ENCODE data around the gene NLRC5. TPM values are rescaled to one million over a fixed set of nuclear protein-coding genes. Genes with fewer than 3 reads are reported as not detected.

The NLRC5 gene
- total RNA-seq, 4 donors from 2014 or later = 14.9 to 77.0 (median 23.9) TPM

- H3K4me1 ChIP-seq = no peaks in the 10 kb centered on the region
- H3K36me3 ChIP-seq = no peaks in the 10 kb centered on the region
- no peak for TF ChIP-seq CTCF (IDR thresholded peaks at IDR 0.05)
- TF ChIP-seq POLR2A (IDR thresholded peaks at IDR 0.05) = no peak
- H3K27me3 ChIP-seq = no peaks in the 10 kb centered on the region
- no peaks in the 10 kb centered on the region for H3K9me3 ChIP-seq
- intact Hi-C loops (cut with DNase I; ENCODE audit: low total_unique reads) = no loop called here
- no peak overlapping the region for H3K4me3 ChIP-seq
- H3K27ac ChIP-seq = no peak overlapping the region
- no peak for DNase-seq
Measured at GRCh38 chr16:57021757-57022156, 32.4 kb downstream of the NLRC5 start.

GRCh38 chr16:57022445-57022844, 33.1 kb downstream of the NLRC5 start:
- no peaks in the 10 kb centered on the region for H3K36me3 ChIP-seq
- TF ChIP-seq CTCF (IDR thresholded peaks at IDR 0.05) (no peak), POLR2A (IDR thresholded peaks at IDR 0.05) (no peak)
- no peaks in the 10 kb centered on the region for H3K4me1 ChIP-seq
- H3K27ac ChIP-seq = no peak overlapping the region
- H3K9me3 ChIP-seq = no peaks in the 10 kb centered on the region
- intact Hi-C loops (cut with DNase I; ENCODE audit: low total_unique reads) = no loop called here
- no peak for DNase-seq
- no peak overlapping the region for H3K4me3 ChIP-seq
- H3K27me3 ChIP-seq = no peaks in the 10 kb centered on the region

- DNase-seq = no peak
- TF ChIP-seq POLR2A (IDR thresholded peaks at IDR 0.05) = no peak
- no peak for TF ChIP-seq CTCF (IDR thresholded peaks at IDR 0.05)
- Histone ChIP-seq H3K4me1 (no peaks in the 10 kb centered on the region), H3K36me3 (no peaks in the 10 kb centered on the region), H3K4me3 (no peak overlapping the region), H3K27me3 (no peaks in the 10 kb centered on the region), H3K27ac (no peak overlapping the region), H3K9me3 (no peaks in the 10 kb centered on the region)
- intact Hi-C loops (cut with DNase I; ENCODE audit: low total_unique reads) = no loop called here
Measured at GRCh38 chr16:57023541-57024249, 34.3 kb downstream of the NLRC5 start.

- Histone ChIP-seq H3K27me3 (no peaks in the 10 kb centered on the region), H3K9me3 (no peaks in the 10 kb centered on the region), H3K4me1 (no peaks in the 10 kb centered on the region), H3K4me3 (no peak overlapping the region), H3K36me3 (no peaks in the 10 kb centered on the region), H3K27ac (no peak overlapping the region)
- no peak for TF ChIP-seq POLR2A (IDR thresholded peaks at IDR 0.05)
- TF ChIP-seq CTCF (IDR thresholded peaks at IDR 0.05) = no peak
- intact Hi-C loops (cut with DNase I; ENCODE audit: low total_unique reads) = no loop called here
- DNase-seq = no peak
Measured at GRCh38 chr16:57024894-57025680, 35.7 kb downstream of the NLRC5 start.
